CD1c-positive myeloid dendritic cell (primary cell): ENCODE data around the gene WAPL.
A peak's percentile ranks its signal among the peaks of the same experiment; 100 is the strongest.
"Not testable (repeated sequence)": the region's sequence is repeated elsewhere in the genome, so short reads cannot be mapped to it uniquely, and the experiment has no call there.

Experiments used
- DNase-seq: peaks from one replicate; pipeline ENCODE4 v3.0.0-alpha.2; 2016; ENCODE audit errors: extremely low spot score

WAPL gene, protein sequence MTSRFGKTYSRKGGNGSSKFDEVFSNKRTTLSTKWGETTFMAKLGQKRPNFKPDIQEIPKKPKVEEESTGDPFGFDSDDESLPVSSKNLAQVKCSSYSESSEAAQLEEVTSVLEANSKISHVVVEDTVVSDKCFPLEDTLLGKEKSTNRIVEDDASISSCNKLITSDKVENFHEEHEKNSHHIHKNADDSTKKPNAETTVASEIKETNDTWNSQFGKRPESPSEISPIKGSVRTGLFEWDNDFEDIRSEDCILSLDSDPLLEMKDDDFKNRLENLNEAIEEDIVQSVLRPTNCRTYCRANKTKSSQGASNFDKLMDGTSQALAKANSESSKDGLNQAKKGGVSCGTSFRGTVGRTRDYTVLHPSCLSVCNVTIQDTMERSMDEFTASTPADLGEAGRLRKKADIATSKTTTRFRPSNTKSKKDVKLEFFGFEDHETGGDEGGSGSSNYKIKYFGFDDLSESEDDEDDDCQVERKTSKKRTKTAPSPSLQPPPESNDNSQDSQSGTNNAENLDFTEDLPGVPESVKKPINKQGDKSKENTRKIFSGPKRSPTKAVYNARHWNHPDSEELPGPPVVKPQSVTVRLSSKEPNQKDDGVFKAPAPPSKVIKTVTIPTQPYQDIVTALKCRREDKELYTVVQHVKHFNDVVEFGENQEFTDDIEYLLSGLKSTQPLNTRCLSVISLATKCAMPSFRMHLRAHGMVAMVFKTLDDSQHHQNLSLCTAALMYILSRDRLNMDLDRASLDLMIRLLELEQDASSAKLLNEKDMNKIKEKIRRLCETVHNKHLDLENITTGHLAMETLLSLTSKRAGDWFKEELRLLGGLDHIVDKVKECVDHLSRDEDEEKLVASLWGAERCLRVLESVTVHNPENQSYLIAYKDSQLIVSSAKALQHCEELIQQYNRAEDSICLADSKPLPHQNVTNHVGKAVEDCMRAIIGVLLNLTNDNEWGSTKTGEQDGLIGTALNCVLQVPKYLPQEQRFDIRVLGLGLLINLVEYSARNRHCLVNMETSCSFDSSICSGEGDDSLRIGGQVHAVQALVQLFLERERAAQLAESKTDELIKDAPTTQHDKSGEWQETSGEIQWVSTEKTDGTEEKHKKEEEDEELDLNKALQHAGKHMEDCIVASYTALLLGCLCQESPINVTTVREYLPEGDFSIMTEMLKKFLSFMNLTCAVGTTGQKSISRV (N-terminal part only)

DNA sequence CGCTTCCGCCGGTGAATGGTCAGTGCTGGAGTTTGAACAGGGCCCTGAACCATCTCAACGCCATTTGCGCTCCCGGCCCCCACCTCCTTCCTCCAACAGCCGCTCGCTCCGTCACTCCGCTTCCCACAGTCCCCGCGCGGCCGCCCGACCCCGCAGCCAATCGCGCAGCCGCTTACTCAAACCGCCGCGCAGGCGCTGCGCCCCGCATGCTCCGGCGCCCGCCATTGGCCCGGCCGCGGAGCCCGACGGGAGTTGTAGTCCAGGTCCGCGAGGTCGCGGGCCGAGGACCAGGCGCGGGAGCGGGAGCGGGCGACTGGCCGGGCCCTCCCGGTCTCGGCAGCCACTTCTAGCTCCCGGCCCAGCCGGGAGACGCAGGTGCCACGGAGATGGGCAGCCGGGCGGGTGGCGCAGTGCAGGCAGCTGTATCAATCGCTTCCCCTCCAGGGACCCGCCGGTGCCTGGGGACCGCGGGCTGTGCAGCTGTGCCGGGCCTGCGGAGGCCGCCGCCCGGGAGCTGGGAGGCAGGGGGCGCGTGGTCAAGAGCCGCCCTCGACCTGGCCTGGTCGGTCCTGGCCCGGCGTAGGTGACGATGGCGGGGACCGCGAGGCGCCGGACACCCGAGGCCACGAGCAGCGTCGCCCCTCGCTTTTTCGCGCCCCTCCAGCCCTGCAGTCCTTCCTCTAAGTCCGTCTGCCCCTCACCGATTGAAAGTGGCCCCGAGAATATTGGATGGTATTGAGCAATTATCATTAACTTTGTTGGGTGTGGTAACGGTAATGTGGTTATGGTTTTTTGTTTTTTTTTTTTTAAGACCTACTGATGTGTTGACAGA is at the start of gene WAPL:
WAPL (minus strand) TSS at position 115 of the 832 bp plus-strand sequence. CDS start 3,723 bp downstream, outside the sequence.
- DNase-seq: peak; percentile 98

DNA sequence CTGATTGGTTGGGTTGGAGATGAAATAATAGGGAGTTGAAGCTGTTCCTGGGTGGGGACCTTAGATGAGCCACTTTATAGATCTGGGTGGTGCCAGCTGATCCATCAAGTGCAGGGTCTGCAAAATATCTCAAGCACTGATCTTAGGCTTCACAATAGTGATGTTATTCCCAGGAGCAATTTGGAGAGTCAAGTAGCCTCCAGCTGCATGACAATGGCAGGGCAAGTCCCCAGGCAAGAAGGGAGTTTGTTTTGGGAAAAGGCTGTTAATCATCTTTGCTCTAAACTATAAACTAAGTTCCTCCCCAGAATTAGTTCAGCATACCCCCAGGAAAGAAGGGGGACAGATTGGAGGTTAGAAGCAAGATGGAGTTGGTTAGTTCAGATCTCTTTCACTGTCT is 47.7 kb upstream of the WAPL start:
- DNase-seq: no peak

DNA sequence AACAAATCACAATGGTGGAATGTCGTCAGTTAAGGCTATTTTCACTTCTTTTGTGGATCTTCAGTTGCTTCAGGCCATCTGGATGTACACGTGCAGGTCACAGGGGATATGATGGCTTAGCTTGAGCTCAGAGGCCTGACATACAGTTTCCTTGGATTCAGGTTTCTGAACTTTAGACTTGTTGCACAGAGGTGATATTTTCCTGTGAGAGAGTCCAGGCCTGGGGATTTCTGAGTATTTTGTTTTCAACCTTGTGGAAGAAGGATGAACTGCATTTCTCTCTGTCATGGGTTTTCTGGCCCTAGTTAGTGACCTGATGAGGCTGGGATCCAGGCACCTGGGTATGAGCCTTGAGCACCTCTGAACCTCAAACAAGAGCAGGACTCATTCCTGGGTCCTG is 44.9 kb upstream of the WAPL start:
- not testable (repeated sequence) for DNase-seq

DNA sequence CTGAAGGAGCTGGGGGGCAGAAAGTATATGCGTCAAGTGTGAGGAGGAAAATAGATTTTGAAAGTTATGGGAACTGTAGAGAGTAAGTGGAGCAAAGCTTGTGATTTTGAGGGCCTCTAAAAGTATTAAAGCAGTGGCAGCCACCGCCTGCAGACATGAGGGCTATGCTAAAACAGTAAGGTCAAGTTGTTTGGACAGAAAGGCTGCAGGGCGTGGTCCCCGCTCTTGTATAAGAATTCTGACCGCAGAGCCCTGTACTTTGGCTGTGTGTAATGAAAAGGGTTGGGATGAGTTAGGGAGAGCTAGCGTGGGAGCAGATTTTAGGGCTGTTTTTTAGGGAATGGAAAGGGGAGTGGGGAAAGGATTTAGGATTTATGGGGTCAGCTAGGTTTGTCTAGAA is 41.7 kb upstream of the WAPL start:
- DNase-seq: not testable (repeated sequence)

DNA sequence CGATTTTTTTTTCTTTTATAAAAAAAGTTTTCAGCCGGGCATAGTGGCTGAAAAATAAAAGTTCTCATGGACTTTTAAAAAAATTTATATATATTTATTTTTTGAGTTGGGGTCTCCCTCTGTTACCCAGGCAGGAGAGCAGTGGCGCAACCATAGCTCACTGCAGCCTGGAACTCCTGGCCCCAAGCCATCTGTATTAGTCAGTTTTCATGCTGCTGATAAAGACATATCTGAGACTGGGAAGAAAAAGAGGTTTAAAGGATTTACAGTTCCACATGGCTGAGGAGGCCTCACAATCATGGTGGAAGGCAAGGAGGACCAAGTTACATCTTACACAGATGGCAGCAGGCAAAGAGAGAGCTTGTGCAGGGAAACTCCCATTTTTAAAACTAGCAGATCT is 37.1 kb upstream of the WAPL start:
- not testable (repeated sequence) for DNase-seq

DNA sequence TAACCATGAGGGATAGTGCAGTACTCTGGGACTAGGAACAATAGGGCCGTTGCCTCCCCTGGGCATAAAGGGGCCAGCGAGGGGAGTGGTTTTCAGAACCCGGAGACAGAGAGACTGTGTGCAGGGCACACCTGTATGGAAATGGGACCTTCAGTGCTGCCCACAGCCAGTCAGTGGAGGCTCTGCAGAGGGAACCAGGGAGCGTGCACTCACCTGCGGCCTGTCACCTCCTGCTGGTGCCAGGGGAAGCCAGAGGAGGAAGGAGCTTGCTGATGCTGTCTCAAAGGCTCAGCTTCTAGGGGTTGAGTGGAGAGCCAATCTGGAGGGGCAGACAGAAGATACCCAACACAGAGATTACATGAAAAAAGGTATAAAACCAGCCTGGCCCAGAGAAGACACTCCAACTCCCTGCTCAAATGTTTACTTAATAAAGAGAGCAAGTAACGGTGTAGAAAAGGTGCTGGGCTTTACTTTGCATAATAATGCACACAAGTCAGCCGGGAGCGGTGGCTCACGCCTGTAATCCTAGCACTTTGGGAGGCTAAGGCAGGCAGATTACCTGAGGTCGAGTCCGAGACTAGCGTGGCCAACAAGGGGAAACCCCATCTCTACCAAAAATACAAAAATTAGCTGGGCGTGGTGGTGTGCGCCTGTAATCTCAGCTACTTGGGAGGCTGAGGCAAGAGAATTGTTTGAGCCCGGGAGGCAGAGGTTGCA is 35.5 kb upstream of the WAPL start:
- DNase-seq: no peak

DNA sequence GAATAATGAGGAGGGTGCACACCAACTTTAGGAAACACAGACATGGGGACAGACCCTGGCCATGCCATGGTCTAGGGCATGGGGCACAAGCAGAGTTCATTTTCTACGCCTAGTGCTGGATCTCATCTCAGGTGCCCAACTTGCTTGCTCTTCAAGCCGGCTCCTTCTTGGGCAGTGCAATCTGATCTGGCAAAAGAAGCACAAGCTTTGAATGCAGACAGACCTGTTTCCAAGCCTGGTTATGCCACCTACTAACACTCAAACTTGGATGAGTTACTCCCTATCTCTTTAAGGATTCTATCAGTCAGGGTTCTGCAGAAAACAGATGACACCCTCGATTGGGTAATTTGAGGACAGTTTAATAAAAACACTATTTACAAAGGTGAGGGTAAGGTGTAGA is 34.9 kb upstream of the WAPL start:
- no peak for DNase-seq

DNA sequence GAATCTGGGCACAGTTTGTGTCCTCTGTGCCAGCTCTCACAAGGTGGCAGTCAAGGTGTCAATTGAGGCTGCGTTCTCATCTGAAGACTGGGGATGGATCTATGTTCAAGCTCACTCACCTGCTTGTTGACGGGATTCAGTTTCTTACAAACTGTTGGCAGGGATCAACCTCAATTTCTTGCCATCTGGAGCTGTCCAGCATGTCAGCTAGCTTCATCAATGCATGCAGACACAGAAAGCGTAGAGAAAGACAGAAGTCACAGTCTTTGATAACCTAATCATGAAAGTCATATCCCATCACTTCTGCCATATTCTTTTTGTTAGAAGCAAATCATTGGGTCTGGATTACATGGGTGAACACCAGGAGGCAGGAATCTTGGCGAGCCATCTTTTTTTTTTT is 32.0 kb upstream of the WAPL start:
- DNase-seq: no peak

GRCh38 chr10:86553213-86553612 is 31.6 kb upstream of the WAPL start:
- no peak for DNase-seq

DNA sequence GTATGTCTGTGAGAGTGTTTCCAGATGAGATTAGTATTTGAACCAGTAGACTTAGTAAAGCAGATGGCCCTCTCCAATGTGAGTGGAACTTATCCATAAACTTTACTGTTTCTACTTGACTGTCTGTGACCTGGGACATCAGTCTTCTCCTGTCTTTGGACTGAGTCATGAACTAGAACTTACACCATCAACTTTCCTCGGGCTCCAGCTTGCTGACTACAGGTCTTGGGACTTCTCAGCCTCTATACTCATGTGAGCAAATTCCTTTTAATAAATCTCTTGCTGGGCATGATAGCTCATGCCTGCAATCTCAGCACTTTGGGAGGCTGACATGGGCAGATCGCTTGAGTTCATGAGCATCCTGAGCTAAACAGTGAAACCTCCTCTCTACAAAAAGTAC is 25.7 kb upstream of the WAPL start:
- DNase-seq: no peak

GRCh38 chr10:86545101-86545500 is 23.5 kb upstream of the WAPL start:
- DNase-seq: no peak

DNA sequence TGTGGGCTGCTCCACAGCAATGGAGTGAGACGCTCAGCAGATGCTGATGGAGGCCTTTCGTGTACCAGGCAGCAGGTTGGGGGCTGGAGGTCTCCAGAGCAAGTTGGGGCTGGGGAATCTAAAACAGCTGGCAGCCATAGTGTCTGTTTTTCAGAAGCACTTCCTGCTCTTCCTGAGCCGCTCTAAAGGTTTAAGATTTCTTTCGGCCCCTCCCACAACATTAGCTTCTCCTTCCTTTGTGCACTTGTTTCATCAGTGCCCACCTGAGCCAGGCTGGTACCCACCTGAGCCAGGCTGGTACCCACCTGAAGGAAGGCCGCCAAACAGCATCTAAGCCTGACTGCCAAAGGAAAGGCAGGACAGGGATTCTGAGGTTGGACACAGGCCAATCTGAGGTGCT is 18.4 kb upstream of the WAPL start:
- DNase-seq: no peak

- peak; percentile 41 for DNase-seq
Measured at GRCh38 chr10:86538547-86538946, 17.0 kb upstream of the WAPL start.

DNA sequence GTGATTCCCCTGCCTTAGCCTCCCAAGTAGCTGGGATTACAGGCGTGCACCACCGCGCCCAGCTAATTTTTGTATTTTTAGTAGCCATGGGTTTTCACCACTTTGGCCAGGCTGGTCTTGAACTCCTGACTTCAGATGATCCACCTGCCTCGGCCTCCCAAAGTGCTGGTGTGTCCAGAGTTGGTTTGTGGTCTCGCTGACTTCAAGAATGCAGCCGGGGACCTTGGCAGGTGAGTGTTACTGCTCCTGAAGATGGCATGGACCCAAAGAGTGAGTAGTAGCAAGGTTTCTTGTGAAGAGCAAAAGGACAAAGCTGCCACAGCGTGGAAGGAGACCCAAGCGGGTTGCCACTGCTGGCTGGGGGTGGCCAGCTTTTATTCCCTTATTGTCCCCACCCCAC is 16.4 kb upstream of the WAPL start:
- DNase-seq: not testable (repeated sequence)

- no peak for DNase-seq
Measured at GRCh38 chr10:86536294-86536861, 14.8 kb upstream of the WAPL start.

DNA sequence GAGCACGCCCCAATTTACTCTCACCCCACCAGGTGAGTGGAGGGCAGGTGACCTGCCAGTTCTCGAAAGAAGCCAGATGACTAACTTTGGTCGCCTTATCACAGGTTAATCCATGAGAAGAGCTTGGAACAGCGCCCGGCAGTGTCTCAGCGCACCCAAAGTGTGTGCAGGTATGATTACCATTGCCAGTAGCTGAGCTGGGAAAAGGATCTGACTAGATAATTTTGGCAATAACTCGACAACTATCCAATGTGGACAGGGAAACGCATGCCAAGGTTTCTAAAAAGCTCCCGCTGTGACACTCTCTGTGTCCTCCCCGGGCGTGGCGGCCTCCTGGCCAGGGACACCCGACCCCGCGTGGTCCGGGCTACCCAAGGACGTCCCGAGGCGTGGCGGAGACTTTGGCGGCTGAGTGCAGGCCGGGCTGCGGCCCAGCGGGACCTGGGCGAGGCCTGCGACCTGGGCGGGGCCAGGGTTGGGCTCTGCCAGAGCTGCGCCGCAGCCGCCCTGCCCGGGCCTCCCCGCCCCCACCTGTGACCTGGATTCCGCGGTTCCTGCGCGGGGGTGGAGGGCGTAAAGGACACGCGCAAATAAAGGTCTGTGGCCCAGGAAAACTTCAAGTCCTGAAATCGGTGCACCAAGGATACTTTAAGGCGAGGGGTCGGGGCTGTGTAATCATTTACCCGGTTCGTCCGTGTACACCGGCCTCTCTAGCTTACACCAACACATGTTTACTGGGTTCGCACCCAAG is 13.7 kb upstream of the WAPL start:
- peak; percentile 40 for DNase-seq

- DNase-seq: no peak
Measured at GRCh38 chr10:86533328-86533727, 11.7 kb upstream of the WAPL start.

DNA sequence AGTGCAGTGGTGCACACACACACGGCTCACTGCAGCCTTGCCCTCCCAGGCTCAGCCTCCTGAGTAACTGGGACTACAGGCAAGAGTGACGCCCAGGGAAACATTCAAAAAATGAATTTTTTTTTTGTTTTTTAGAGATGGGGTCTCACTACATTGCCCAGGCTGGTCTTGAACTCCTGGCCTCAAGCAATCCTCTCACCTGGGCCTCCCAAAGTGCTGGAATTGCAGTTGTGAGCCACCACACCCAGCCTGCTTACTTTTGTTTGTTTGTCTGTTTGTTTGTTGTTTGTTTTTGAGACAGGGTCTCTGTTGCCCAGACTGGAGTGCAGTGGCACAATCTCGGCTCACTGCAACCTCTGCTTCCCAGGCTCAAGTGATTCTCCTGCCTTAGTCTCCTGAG is 7.1 kb upstream of the WAPL start:
- not testable (repeated sequence) for DNase-seq

DNA sequence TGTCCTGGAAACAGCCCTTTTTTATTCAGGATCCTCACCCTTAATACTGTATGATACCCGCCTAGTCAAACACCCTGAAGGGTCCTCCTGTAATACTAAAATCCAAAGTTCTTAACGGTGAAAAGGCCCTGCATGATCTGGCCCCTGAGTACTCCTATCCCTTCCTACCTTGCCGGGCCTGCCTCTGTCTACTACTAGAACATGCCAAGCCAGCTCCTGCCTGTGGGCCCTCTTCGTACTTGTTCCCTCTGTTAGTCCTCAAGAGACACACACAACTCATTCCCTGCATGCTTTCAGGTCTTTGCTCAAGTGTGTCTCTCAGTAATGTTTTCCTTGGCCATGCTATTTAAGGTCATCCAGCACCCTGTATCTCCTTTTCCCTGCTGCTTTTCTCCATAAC is 5.0 kb upstream of the WAPL start:
- no peak for DNase-seq

GRCh38 chr10:86525713-86526112 is 4.1 kb upstream of the WAPL start:
- DNase-seq: not testable (repeated sequence)
